Activated B cell treated with CpG ODN at 0.5 μM for 24 hours (primary cell): Measurements from ENCODE around the gene ABCB11. TPM values are rescaled to one million over a fixed set of nuclear protein-coding genes. Genes with fewer than 3 reads are reported as not detected.
"Not testable (repeated sequence)": the region's sequence is repeated elsewhere in the genome, so short reads cannot be mapped to it uniquely, and the experiment has no call there.

Experiments
- ATAC-seq: fragments of 200-7000 bp; cut with Tn5 transposase; one replicate; pipeline ENCODE4 v1.10.0; 2021; ENCODE audit warnings: low read depth, mild to moderate bottlenecking, moderate library complexity
- CTCF ChIA-PET: fragments of 350-600 bp; sonication (Branson Sonifier 250); formaldehyde crosslinking; loops from one replicate; lab custom pipeline; 2021; ENCODE audit warnings: antibody characterized with exemption; lab: Charles Lee
- POLR2A ChIA-PET: fragments of 350-600 bp; sonication (Branson Sonifier 250); formaldehyde crosslinking; loops from one replicate; lab custom pipeline; 2021; ENCODE audit warnings: antibody characterized with exemption; lab: Charles Lee
- DNase-seq: peaks from one replicate; pipeline ENCODE4 v3.0.0; 2022
- H3K27ac Mint-ChIP-seq: one replicate; pipeline ENCODE4 v1.8.0; 2020; ENCODE audit warnings: mixed read lengths
- H3K27me3 Mint-ChIP-seq: one replicate; pipeline ENCODE4 v1.8.0; 2021; ENCODE audit warnings: mixed read lengths
- H3K36me3 Mint-ChIP-seq: one replicate; pipeline ENCODE4 v1.8.0; 2021; ENCODE audit warnings: low read depth, mixed read lengths
- H3K4me1 Mint-ChIP-seq: one replicate; pipeline ENCODE4 v1.8.0; 2021; ENCODE audit warnings: mixed read lengths
- H3K4me3 Mint-ChIP-seq: one replicate; pipeline ENCODE4 v1.8.0; 2020; ENCODE audit warnings: mild to moderate bottlenecking, mixed read lengths
- H3K9me3 Mint-ChIP-seq: one replicate; pipeline ENCODE4 v1.8.0; 2020; ENCODE audit warnings: mixed read lengths
- CTCF ChIP-seq: fragments of 200-600 bp; IDR thresholded peaks from one replicate; pipeline ENCODE4 v1.8.0; 2022; ENCODE audit warnings: antibody characterized with exemption, mild to moderate bottlenecking
- intact Hi-C: fragments of 100-400 bp; cut with micrococcal nuclease; formaldehyde crosslinking; loops from one replicate; pipeline ENCODE4 v1.15.1; 2024
- total RNA-seq: library from RNA; stranded (reverse); gene quantifications from 2 replicates; pipeline ENCODE4 v1.2.3, GENCODE V29; 2022

ABCB11 gene
- total RNA-seq, 1 donor from 2014 or later = not detected

GRCh38 chr2:168889635-168890005 lies 141.5 kb downstream of the ABCB11 start:
- no peak for ATAC-seq
- H3K27ac Mint-ChIP-seq = no peak overlapping the region

DNA sequence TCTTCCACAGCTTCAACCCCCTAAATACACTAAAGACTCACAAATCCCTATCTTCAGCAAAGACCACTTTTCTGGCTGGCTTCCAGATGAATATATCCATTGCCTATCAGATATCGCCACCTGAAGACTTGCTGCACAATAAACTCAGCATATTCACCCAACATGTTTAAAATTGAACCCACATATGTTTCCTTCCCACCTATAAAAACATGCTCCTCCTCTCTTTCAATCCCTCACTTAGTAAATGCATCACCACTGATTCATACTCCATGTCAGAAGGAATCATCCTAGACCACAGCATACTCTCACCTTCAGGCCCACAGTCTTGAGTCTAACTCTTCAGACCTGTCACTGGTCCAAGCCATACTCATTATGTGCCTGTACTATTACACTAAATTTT lies 146.1 kb downstream of the ABCB11 start:
- ATAC-seq = no peak
- Mint-ChIP-seq H3K4me1 (peaks cover 3% of the 10 kb centered on the region), H3K27ac (no peak overlapping the region), H3K4me3 (no peak overlapping the region), H3K9me3 (no peaks in the 10 kb centered on the region), H3K36me3 (no peaks in the 10 kb centered on the region), H3K27me3 (no peaks in the 10 kb centered on the region)
- ChIA-PET CTCF (no interaction called here), POLR2A (no interaction called here)
- intact Hi-C loops = no loop called here
- TF ChIP-seq CTCF = no peak
- no peak for DNase-seq

More at GRCh38 chr2:168889635-168890005, 141.5 kb downstream of the ABCB11 start:
- no peak for DNase-seq
- no peak for TF ChIP-seq CTCF
- Mint-ChIP-seq H3K4me3 (peak overlapping the region; percentile 91), H3K36me3 (peaks cover 3% of the 10 kb centered on the region), H3K4me1 (peaks cover 11% of the 10 kb centered on the region), H3K9me3 (no peaks in the 10 kb centered on the region), H3K27me3 (peaks cover 5% of the 10 kb centered on the region)
- CTCF ChIA-PET = no interaction called here
- intact Hi-C loops = loop anchor here (5.0 to 10.0 kb wide), 2 partner anchors 175 to 432 kb away; partner anchors contain the start of gene CERS6
- POLR2A ChIA-PET = no interaction called here

GRCh38 chr2:168882163-168882562 lies 149.0 kb downstream of the ABCB11 start:
- H3K27me3 Mint-ChIP-seq, ATAC-seq, H3K36me3 Mint-ChIP-seq, H3K4me1 Mint-ChIP-seq, H3K4me3 Mint-ChIP-seq, POLR2A ChIA-PET, CTCF ChIA-PET, H3K9me3 Mint-ChIP-seq, DNase-seq, intact Hi-C loops, H3K27ac Mint-ChIP-seq: not testable (repeated sequence)

DNA sequence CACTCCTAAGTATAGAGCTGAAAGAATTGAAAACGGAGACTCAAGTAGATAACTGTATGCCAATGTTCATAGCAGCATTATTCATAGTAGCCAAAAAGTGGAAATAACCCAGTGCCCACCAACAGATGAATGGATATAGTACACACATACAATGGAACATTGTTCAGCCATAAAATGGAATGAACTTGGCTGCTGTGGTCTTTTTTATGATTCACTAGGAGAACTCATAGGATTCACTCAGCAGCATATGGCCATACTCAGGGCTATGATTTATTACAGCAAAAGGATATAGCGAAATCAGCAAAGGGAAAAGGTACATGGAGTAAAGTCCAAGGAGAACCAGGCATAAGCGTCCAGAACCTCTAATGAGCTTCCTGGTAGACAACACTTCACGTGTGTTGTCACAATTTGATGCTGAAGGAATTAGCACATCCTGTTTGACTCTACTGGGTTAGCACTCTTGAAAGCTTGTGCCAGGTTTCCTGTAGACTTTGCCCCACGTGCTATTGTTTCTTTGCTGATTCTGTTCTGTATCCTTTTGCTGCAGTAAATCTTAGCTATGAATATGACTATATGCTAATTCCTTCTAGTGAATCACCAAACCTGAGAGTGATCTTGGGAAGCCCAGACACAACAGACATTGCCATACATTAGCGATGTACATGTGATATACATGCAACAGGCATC lies 156.6 kb downstream of the ABCB11 start:
- Mint-ChIP-seq H3K4me1 (peaks cover 2% of the 10 kb centered on the region), H3K27me3 (no peaks in the 10 kb centered on the region), H3K4me3 (no peak overlapping the region), H3K36me3 (no peaks in the 10 kb centered on the region), H3K9me3 (no peaks in the 10 kb centered on the region), H3K27ac (no peak overlapping the region)
- CTCF ChIA-PET = no interaction called here
- ATAC-seq (no peak), DNase-seq (no peak)
- POLR2A ChIA-PET = no interaction called here
- intact Hi-C loops = no loop called here
- TF ChIP-seq CTCF = no peak

GRCh38 chr2:168870824-168871223 lies 160.3 kb downstream of the ABCB11 start:
- H3K36me3 Mint-ChIP-seq, H3K4me1 Mint-ChIP-seq, H3K27ac Mint-ChIP-seq, ATAC-seq, intact Hi-C loops, POLR2A ChIA-PET, H3K9me3 Mint-ChIP-seq, H3K4me3 Mint-ChIP-seq, CTCF ChIA-PET, DNase-seq, H3K27me3 Mint-ChIP-seq: not testable (repeated sequence)

Other genes starting within 250 kb of the ABCB11 start
- 0.07 TPM in 1 of 2 replicates, not detected in the other for gene NOSTRIN, start 228.7 kb downstream of the ABCB11 start, total RNA-seq
- gene SPC25, start 140.9 kb downstream of the ABCB11 start, total RNA-seq = 0.18 and 0.95 TPM in 2 replicates
- gene G6PC2, start 130.0 kb downstream of the ABCB11 start, total RNA-seq = not detected in 2 replicates
- gene DHRS9, start 38.2 kb upstream of the ABCB11 start, total RNA-seq = 0.71 and 1.2 TPM in 2 replicates